ENCODE results near the gene GIT2.

GIT2 gene

GRCh38 chr12:109972821-109973220 lies 23.3 kb downstream of the GIT2 start:
- DNase-seq (ENCODE audit: low spot score) = no peak

- DNase-seq (ENCODE audit: low spot score) = no peak
These were observed 27.4 kb downstream of the GIT2 start for GRCh38 chr12:109968801-109969200.

GRCh38 chr12:109968032-109968420 lies 28.1 kb downstream of the GIT2 start:
- peak; percentile 39 for DNase-seq (ENCODE audit: low spot score)

- peak; percentile 10 for DNase-seq (ENCODE audit: low spot score)
These were observed 28.7 kb downstream of the GIT2 start for GRCh38 chr12:109967383-109968031.

GRCh38 chr12:109966546-109966945 lies 29.6 kb downstream of the GIT2 start:
- no peak for DNase-seq (ENCODE audit: low spot score)

GRCh38 chr12:109963743-109964429 lies 32.3 kb downstream of the GIT2 start:
- no peak for DNase-seq (ENCODE audit: low spot score)

GRCh38 chr12:109963330-109963729 lies 32.8 kb downstream of the GIT2 start:
- DNase-seq (ENCODE audit: low spot score) = no peak

GRCh38 chr12:109962398-109962797 lies 33.8 kb downstream of the GIT2 start:
- DNase-seq (ENCODE audit: low spot score) = no peak

GRCh38 chr12:109961612-109962011 lies 34.6 kb downstream of the GIT2 start:
- no peak for DNase-seq (ENCODE audit: low spot score)

GRCh38 chr12:109961201-109961600 lies 35.0 kb downstream of the GIT2 start:
- DNase-seq (ENCODE audit: low spot score) = no peak

GRCh38 chr12:109959411-109960093 lies 36.6 kb downstream of the GIT2 start:
- DNase-seq (ENCODE audit: low spot score) = no peak

GRCh38 chr12:109958374-109958773 lies 37.8 kb downstream of the GIT2 start:
- DNase-seq (ENCODE audit: low spot score) = peak; percentile 38

GRCh38 chr12:109953656-109954055 lies 42.5 kb downstream of the GIT2 start:
- no peak for DNase-seq (ENCODE audit: low spot score)

GRCh38 chr12:109952873-109953272 lies 43.3 kb downstream of the GIT2 start:
- DNase-seq (ENCODE audit: low spot score) = no peak

- peak; percentile 37 for DNase-seq (ENCODE audit: low spot score)
These were observed 43.9 kb downstream of the GIT2 start for GRCh38 chr12:109952160-109952858.

- DNase-seq (ENCODE audit: low spot score) = peak; percentile 98
These were observed 44.4 kb downstream of the GIT2 start for GRCh38 chr12:109951751-109952150.

- DNase-seq (ENCODE audit: low spot score) = peak; percentile 99
These were observed 45.0 kb downstream of the GIT2 start for GRCh38 chr12:109951136-109951535.

- DNase-seq (ENCODE audit: low spot score) = peak; percentile 75
These were observed 45.5 kb downstream of the GIT2 start for GRCh38 chr12:109950625-109951024.

GRCh38 chr12:109949089-109949488 lies 47.1 kb downstream of the GIT2 start:
- DNase-seq (ENCODE audit: low spot score) = peak; percentile 80

GRCh38 chr12:109948368-109948767 lies 47.8 kb downstream of the GIT2 start:
- no peak for DNase-seq (ENCODE audit: low spot score)

- peak; percentile 16 for DNase-seq (ENCODE audit: low spot score)
These were observed 48.6 kb downstream of the GIT2 start for GRCh38 chr12:109947521-109947920.

GRCh38 chr12:109946913-109947312 lies 49.3 kb downstream of the GIT2 start:
- no peak for DNase-seq (ENCODE audit: low spot score)

GRCh38 chr12:109946505-109946904 lies 49.7 kb downstream of the GIT2 start:
- DNase-seq (ENCODE audit: low spot score) = no peak

Data from kidney tubule cell (primary cell).